ENCODE data around the gene RCOR1.

GRCh38 chr14:102571478-102572042 lies 20.9 kb upstream of the RCOR1 start:
- TF ChIP-seq POLR2AphosphoS5 (IDR thresholded peaks at IDR 0.05) (no peak), CTCF (IDR thresholded peaks at IDR 0.05 in 8 of 11, conservative IDR thresholded peaks at IDR 0.05 in 3 of 11) (no peak), POLR2A (IDR thresholded peaks at IDR 0.05) (no peak)
